Retinal pigment epithelial cell (primary cell): Measurements from ENCODE around the gene EP400.

Source experiments
- DNase-seq: peaks from one replicate; pipeline ENCODE4 v3.0.0-alpha.2; 2010; ENCODE audit warnings: low read depth
- H3K4me3 ChIP-seq: 2 replicates; pipeline ENCODE4 v1.5.1; 2011; ENCODE audit warnings: mild to moderate bottlenecking, low read length, control low read depth, moderate library complexity
- TF ChIP-seq, protein P1 (sequence below): conservative IDR thresholded peaks from 2 replicates; pipeline ENCODE4 v1.5.1; 2011; ENCODE audit warnings: low read depth, low read length, control low read depth, inconsistent platforms

The EP400 gene

DNA sequence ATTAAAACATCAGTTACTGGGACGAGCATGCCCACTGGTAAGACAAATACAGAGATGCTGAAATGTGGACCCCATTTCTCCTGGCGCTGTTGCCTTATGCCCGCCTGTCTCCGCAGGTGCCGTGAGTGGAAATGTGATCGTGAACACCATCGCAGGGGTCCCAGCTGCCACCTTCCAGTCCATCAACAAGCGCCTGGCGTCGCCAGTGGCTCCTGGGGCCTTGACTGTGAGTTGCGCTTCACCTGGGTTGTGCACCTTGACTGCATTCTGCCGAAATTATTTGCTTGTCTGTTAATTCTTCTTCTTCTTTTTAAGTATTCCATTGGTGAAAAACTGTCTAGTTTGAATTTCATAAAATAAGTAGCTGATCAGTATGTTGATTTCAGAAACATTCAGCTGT, 105.2 kb downstream of the EP400 start:
- TF ChIP-seq, protein P1, sequence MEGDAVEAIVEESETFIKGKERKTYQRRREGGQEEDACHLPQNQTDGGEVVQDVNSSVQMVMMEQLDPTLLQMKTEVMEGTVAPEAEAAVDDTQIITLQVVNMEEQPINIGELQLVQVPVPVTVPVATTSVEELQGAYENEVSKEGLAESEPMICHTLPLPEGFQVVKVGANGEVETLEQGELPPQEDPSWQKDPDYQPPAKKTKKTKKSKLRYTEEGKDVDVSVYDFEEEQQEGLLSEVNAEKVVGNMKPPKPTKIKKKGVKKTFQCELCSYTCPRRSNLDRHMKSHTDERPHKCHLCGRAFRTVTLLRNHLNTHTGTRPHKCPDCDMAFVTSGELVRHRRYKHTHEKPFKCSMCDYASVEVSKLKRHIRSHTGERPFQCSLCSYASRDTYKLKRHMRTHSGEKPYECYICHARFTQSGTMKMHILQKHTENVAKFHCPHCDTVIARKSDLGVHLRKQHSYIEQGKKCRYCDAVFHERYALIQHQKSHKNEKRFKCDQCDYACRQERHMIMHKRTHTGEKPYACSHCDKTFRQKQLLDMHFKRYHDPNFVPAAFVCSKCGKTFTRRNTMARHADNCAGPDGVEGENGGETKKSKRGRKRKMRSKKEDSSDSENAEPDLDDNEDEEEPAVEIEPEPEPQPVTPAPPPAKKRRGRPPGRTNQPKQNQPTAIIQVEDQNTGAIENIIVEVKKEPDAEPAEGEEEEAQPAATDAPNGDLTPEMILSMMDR: no peak
- no peak overlapping the region for H3K4me3 ChIP-seq
- no peak for DNase-seq

DNA sequence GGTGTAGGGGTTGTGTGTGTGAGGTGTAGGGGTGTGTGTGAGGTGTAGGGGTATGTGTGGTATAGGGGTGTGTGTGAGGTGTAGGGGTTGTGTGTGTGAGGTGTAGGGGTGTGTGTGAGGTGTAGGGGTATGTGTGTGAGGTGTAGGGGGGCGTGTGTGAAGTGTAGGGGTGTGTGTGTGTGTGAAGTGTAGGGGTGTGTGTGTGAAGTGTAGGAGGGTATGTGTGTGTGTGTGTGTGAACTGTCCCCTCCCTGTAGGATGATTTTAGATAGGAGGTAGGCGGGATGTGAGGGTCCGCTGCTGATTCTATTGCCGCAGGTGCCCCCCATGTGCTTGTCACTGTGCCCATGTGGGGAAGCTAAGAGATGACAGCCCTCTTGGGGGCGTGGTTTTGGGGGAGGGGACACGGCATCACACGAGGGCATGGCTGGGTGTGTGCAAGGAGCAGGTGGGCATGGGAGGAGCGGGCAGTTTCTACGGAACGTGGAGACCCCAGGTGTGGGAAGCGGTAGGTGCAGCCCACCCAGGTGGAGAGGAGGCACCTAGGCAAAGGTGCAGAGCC, 105.9 kb downstream of the EP400 start:
- TF ChIP-seq, protein P1: no peak

DNA sequence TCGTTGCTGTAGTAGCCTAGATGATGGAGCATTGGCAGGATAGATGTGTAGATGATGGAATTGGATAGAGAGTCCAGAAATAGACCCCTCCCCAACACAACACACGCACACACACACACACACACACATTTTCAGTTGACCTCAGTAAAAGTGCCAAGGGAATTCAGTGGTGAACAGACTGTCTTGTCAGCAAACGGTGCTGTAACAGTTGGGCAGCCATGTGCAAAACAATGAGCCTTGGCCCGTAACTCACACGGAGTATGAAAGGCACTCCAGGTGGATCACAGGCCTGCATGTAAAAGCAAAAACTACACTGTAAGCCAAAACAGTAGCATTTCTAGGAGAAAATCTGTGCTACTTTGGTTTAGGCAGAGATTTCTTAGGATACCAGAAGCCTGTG, 106.6 kb downstream of the EP400 start:
- DNase-seq: no peak
- TF ChIP-seq, protein P1: no peak
- no peak overlapping the region for H3K4me3 ChIP-seq

More for the DNA sequence above, 105.9 kb downstream of the EP400 start:
- no peak overlapping the region for H3K4me3 ChIP-seq
- DNase-seq: no peak

DNA sequence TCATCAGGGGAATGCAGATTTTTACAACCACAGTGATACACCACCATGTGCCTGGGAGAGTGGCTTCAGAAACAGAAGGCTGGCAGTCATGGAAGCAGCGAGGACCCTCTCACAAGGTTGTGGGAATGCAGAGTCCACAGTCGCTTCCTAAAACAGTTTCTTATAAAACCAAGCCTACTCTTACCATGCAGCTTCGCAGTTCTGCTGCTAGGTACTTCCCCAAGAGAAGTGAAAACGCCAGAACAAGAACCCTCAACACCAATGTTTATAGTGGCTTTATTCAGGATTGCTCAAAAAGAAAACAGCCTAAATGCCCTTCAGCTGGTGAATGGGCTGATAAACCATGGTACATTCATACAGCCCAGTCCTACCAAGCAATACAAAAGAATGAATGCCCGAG, 107.2 kb downstream of the EP400 start:
- TF ChIP-seq, protein P1: no peak
- H3K4me3 ChIP-seq: no peak overlapping the region

DNA sequence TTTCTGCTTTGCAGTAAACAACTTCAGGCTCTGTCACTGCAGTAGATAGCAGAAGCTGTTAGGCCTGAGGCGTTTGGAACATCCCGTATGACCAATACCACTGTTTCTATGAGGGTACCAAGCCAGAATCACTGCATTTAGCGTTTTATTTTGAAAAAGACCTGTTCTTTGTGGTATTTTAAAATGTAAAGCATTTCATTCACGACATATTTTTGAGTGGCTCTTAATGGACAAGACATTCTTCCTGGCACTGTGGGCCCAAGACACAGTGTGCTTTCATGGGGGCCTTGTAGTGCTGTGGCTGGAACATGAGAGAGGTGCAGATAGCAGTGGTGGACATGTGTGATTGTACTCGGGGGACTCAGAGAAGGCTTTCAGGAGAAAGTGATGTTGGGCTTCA, 107.9 kb downstream of the EP400 start:
- no peak overlapping the region for H3K4me3 ChIP-seq
- DNase-seq: no peak
- TF ChIP-seq, protein P1: no peak

More for the DNA sequence above, 107.2 kb downstream of the EP400 start:
- no peak for DNase-seq

DNA sequence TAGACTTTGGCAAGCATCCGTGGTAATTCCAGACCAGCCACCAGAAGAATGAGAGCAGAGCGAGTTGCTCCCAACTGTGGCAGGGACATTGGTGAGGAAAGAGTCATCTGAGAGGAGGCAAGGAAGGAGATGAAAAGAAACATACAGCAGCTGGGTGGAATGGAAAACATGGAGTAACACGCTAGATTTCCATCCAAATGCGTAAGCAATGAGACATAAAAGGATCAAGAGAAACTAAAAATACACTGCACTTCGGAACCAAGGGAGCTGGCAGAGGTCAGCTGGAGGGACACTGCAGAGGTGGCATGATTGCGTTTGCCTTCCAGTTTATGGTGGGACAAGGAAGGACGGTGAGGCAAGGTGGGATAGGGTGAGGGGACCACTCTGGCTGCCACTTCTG, 111.5 kb downstream of the EP400 start:
- no peak for DNase-seq
- TF ChIP-seq, protein P1: no peak
- no peak overlapping the region for H3K4me3 ChIP-seq

DNA sequence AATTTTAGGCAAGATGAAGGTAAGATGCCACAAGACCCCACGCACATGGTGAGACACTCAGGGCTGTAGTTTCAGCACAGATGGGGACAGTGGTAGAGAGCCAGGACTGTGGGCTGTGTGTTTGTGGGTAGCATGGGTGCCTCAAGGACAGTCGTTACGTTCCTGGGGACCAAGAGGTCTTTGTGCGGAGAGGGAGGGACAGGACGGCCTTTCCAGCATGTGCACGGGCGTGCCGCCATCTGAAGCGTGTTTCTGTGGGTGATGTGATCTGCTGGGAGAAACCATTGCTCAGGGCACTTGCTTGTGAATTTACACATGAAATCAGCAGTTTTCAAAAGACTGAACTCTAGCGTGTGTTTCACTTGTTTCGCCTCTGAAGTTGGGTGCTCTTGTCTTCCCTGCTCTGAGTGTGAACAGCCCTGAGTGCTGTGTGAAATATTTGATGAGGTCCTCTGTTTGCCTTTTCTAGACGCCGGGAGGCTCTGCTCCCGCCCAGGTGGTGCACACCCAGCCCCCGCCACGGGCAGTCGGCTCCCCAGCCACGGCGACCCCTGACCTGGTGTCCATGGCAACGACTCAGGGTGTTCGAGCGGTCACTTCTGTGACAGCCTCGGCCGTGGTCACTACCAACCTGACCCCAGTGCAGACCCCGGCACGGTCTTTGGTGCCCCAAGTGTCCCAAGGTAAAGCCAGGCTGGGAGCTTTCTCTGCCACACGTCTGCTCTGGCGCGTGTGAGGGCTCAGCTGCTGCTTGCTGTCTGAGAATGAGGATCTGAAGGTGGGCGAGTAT, 112.1 kb downstream of the EP400 start:
- no peak overlapping the region for H3K4me3 ChIP-seq
- TF ChIP-seq, protein P1: no peak
- no peak for DNase-seq
